K562 (cell line): Measurements from ENCODE around the gene CRACR2B.

ENCODE experiments used
- DPF2 ChIP-seq: fragments of 450-650 bp; IDR thresholded peaks from 2 replicates; pipeline ENCODE4 v1.6.1; 2016
- TF ChIP-seq, protein P1 (sequence below): sonication (generic); formaldehyde crosslinking; IDR thresholded peaks from 2 replicates; pipeline ENCODE4 v1.8.0; 2022; ENCODE audit warnings: mild to moderate bottlenecking, missing genetic modification reagents

DNA sequence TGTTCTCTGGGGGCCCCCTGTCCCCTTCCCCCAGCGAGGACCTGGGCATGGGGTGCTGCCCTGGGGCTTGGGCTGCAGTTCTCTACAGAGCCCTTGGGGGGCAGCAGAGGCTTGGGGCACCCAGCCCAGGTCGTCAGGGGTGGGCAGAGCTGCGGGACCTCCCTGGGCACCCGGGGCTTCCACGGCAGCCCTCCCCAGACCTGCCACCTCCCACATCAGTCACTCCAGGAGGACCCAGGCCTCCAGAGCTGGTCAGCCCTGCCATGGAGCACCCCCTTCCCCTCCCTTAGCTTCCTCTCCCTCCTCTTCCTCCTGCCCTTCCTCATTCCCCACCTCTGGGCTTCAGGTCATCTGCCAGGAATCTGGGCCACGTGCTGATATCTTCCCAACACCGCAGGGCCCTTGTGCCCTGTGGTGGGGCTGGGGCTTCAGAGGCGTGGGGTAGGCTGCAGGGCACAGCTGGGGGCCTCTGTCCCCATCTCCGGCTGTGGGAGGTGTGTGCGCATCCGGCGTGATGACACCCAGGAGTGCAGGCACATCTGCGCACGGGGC is 20.7 kb downstream of the CRACR2B start:
- TF ChIP-seq, protein P1, sequence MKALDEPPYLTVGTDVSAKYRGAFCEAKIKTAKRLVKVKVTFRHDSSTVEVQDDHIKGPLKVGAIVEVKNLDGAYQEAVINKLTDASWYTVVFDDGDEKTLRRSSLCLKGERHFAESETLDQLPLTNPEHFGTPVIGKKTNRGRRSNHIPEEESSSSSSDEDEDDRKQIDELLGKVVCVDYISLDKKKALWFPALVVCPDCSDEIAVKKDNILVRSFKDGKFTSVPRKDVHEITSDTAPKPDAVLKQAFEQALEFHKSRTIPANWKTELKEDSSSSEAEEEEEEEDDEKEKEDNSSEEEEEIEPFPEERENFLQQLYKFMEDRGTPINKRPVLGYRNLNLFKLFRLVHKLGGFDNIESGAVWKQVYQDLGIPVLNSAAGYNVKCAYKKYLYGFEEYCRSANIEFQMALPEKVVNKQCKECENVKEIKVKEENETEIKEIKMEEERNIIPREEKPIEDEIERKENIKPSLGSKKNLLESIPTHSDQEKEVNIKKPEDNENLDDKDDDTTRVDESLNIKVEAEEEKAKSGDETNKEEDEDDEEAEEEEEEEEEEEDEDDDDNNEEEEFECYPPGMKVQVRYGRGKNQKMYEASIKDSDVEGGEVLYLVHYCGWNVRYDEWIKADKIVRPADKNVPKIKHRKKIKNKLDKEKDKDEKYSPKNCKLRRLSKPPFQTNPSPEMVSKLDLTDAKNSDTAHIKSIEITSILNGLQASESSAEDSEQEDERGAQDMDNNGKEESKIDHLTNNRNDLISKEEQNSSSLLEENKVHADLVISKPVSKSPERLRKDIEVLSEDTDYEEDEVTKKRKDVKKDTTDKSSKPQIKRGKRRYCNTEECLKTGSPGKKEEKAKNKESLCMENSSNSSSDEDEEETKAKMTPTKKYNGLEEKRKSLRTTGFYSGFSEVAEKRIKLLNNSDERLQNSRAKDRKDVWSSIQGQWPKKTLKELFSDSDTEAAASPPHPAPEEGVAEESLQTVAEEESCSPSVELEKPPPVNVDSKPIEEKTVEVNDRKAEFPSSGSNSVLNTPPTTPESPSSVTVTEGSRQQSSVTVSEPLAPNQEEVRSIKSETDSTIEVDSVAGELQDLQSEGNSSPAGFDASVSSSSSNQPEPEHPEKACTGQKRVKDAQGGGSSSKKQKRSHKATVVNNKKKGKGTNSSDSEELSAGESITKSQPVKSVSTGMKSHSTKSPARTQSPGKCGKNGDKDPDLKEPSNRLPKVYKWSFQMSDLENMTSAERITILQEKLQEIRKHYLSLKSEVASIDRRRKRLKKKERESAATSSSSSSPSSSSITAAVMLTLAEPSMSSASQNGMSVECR (CRISPR knock-in tag): no peak
- TF ChIP-seq DPF2: no peak
